ENCODE results near the gene KLK12.

DNA sequence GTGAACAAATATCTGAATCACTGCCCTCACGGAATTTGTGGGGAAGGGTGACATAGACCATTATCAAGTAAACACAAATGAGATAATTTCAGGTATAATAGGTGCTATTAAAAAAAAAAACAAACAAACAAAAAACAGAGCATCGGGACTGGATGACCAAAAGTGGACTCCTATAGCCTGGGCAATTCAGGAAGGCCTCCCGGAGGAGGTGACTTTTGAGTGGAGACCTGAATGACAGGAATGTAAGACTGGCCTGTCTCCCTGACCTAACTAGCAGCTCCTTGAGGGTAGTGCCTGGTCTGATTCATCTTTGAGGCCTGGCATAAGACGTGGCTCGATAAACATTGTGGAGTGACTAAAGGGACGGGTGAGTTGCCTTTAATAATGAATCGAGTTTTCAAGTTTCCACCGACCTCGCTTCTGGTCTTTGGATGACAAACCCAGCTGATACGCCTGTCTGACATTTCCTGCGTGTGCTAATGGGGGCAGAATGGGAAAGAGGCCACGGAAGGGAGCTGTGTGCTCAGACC is 22.1 kb downstream of the KLK12 start:
- TF ChIP-seq EZH2 (IDR thresholded peaks at IDR 0.05; ENCODE audit: insufficient read depth, poor library complexity, severe bottlenecking), result no peak
- TF ChIP-seq EZH2phosphoT487 (IDR thresholded peaks at IDR 0.05; ENCODE audit: insufficient read depth, low read depth), result no peak

All from GM23248 (cell line).